ENCODE results near the gene FTCDNL1.

FTCDNL1 gene

GRCh38 chr2:199765646-199766045 lies 85.3 kb downstream of the FTCDNL1 start:
- Histone ChIP-seq H3K4me3 (no peak overlapping the region), H3K9ac (ENCODE audit: insufficient read length) (no peak overlapping the region), H3K27ac (no peak overlapping the region), H3K36me3 (ENCODE audit: insufficient read depth, low read length) (no peaks in the 10 kb centered on the region), H3K9me3 (ENCODE audit: low read depth, low read length) (no peaks in the 10 kb centered on the region)
- TF ChIP-seq FOXP2 (optimal IDR thresholded peaks at IDR 0.05; ENCODE audit: control extremely low read depth, extremely low read length, insufficient read depth): no peak
- no peak for TF ChIP-seq EZH2 (IDR thresholded peaks at IDR 0.05)
- TF ChIP-seq POLR2AphosphoS5 (IDR thresholded peaks at IDR 0.05; ENCODE audit: borderline replicate concordance, low read depth, low read length): no peak
- DNase-seq (ENCODE audit: low read depth, low spot score): no peak

GRCh38 chr2:199764273-199764800 lies 86.7 kb downstream of the FTCDNL1 start:
- Histone ChIP-seq H3K27ac (no peak overlapping the region), H3K36me3 (ENCODE audit: insufficient read depth, low read length) (no peaks in the 10 kb centered on the region), H3K9ac (ENCODE audit: insufficient read length) (no peak overlapping the region), H3K9me3 (ENCODE audit: low read depth, low read length) (no peaks in the 10 kb centered on the region), H3K4me3 (no peak overlapping the region)
- no peak for TF ChIP-seq FOXP2 (optimal IDR thresholded peaks at IDR 0.05; ENCODE audit: control extremely low read depth, extremely low read length, insufficient read depth)
- TF ChIP-seq POLR2AphosphoS5 (IDR thresholded peaks at IDR 0.05; ENCODE audit: borderline replicate concordance, low read depth, low read length): no peak
- TF ChIP-seq EZH2 (IDR thresholded peaks at IDR 0.05): no peak
- no peak for DNase-seq (ENCODE audit: low read depth, low spot score)

- no peak overlapping the region for H3K4me3 ChIP-seq
- H3K9ac ChIP-seq (ENCODE audit: insufficient read length): no peak overlapping the region
- TF ChIP-seq FOXP2 (optimal IDR thresholded peaks at IDR 0.05; ENCODE audit: control extremely low read depth, extremely low read length, insufficient read depth) (no peak), EZH2 (IDR thresholded peaks at IDR 0.05) (no peak), POLR2AphosphoS5 (IDR thresholded peaks at IDR 0.05; ENCODE audit: borderline replicate concordance, low read depth, low read length) (no peak)
- H3K36me3 ChIP-seq (ENCODE audit: insufficient read depth, low read length): no peaks in the 10 kb centered on the region
- DNase-seq (ENCODE audit: low read depth, low spot score): no peak
- H3K9me3 ChIP-seq (ENCODE audit: low read depth, low read length): no peaks in the 10 kb centered on the region
- H3K27ac ChIP-seq: no peak overlapping the region
These were observed 88.0 kb downstream of the FTCDNL1 start for GRCh38 chr2:199762963-199763362.

- no peak overlapping the region for H3K27ac ChIP-seq
- TF ChIP-seq POLR2AphosphoS5 (IDR thresholded peaks at IDR 0.05; ENCODE audit: borderline replicate concordance, low read depth, low read length) (no peak), FOXP2 (optimal IDR thresholded peaks at IDR 0.05; ENCODE audit: control extremely low read depth, extremely low read length, insufficient read depth) (no peak), EZH2 (IDR thresholded peaks at IDR 0.05) (no peak)
- no peak overlapping the region for H3K4me3 ChIP-seq
- no peaks in the 10 kb centered on the region for H3K9me3 ChIP-seq (ENCODE audit: low read depth, low read length)
- DNase-seq (ENCODE audit: low read depth, low spot score): no peak
- no peak overlapping the region for H3K9ac ChIP-seq (ENCODE audit: insufficient read length)
- H3K36me3 ChIP-seq (ENCODE audit: insufficient read depth, low read length): no peaks in the 10 kb centered on the region
These were observed 90.4 kb downstream of the FTCDNL1 start for GRCh38 chr2:199760574-199760973.

GRCh38 chr2:199757233-199757870 lies 93.6 kb downstream of the FTCDNL1 start:
- TF ChIP-seq EZH2 (IDR thresholded peaks at IDR 0.05): no peak
- TF ChIP-seq FOXP2 (optimal IDR thresholded peaks at IDR 0.05; ENCODE audit: control extremely low read depth, extremely low read length, insufficient read depth): no peak
- H3K9ac ChIP-seq (ENCODE audit: insufficient read length): no peak overlapping the region
- no peak overlapping the region for H3K4me3 ChIP-seq
- no peak overlapping the region for H3K27ac ChIP-seq
- H3K9me3 ChIP-seq (ENCODE audit: low read depth, low read length): no peaks in the 10 kb centered on the region
- no peak for DNase-seq (ENCODE audit: low read depth, low spot score)
- no peaks in the 10 kb centered on the region for H3K36me3 ChIP-seq (ENCODE audit: insufficient read depth, low read length)

GRCh38 chr2:199756743-199757142 lies 94.2 kb downstream of the FTCDNL1 start:
- no peak for DNase-seq (ENCODE audit: low read depth, low spot score)
- H3K9ac ChIP-seq (ENCODE audit: insufficient read length): no peak overlapping the region
- no peak overlapping the region for H3K4me3 ChIP-seq
- TF ChIP-seq EZH2 (IDR thresholded peaks at IDR 0.05) (no peak), POLR2AphosphoS5 (IDR thresholded peaks at IDR 0.05; ENCODE audit: borderline replicate concordance, low read depth, low read length) (no peak), FOXP2 (optimal IDR thresholded peaks at IDR 0.05; ENCODE audit: control extremely low read depth, extremely low read length, insufficient read depth) (no peak)
- no peaks in the 10 kb centered on the region for H3K36me3 ChIP-seq (ENCODE audit: insufficient read depth, low read length)
- no peaks in the 10 kb centered on the region for H3K9me3 ChIP-seq (ENCODE audit: low read depth, low read length)
- H3K27ac ChIP-seq: no peak overlapping the region

GRCh38 chr2:199756211-199756610 lies 94.8 kb downstream of the FTCDNL1 start:
- Histone ChIP-seq H3K36me3 (ENCODE audit: insufficient read depth, low read length) (no peaks in the 10 kb centered on the region), H3K4me3 (no peak overlapping the region), H3K9ac (ENCODE audit: insufficient read length) (no peak overlapping the region), H3K27ac (no peak overlapping the region), H3K9me3 (ENCODE audit: low read depth, low read length) (no peaks in the 10 kb centered on the region)
- TF ChIP-seq FOXP2 (optimal IDR thresholded peaks at IDR 0.05; ENCODE audit: control extremely low read depth, extremely low read length, insufficient read depth) (no peak), POLR2AphosphoS5 (IDR thresholded peaks at IDR 0.05; ENCODE audit: borderline replicate concordance, low read depth, low read length) (no peak), EZH2 (IDR thresholded peaks at IDR 0.05) (no peak)
- DNase-seq (ENCODE audit: low read depth, low spot score): no peak

GRCh38 chr2:199754766-199755165 lies 96.2 kb downstream of the FTCDNL1 start:
- no peak for TF ChIP-seq FOXP2 (optimal IDR thresholded peaks at IDR 0.05; ENCODE audit: control extremely low read depth, extremely low read length, insufficient read depth)
- TF ChIP-seq POLR2AphosphoS5 (IDR thresholded peaks at IDR 0.05; ENCODE audit: borderline replicate concordance, low read depth, low read length): no peak
- no peak for TF ChIP-seq EZH2 (IDR thresholded peaks at IDR 0.05)
- Histone ChIP-seq H3K36me3 (ENCODE audit: insufficient read depth, low read length) (no peaks in the 10 kb centered on the region), H3K9me3 (ENCODE audit: low read depth, low read length) (no peaks in the 10 kb centered on the region), H3K27ac (no peak overlapping the region), H3K9ac (ENCODE audit: insufficient read length) (no peak overlapping the region), H3K4me3 (no peak overlapping the region)
- no peak for DNase-seq (ENCODE audit: low read depth, low spot score)
